ENCODE results near the gene NPTN. TPM values are rescaled to one million over a fixed set of nuclear protein-coding genes. Genes with fewer than 3 reads are reported as not detected.
"Not testable (repeated sequence)": the region's sequence is repeated elsewhere in the genome, so short reads cannot be mapped to it uniquely, and the experiment has no call there.

Gene NPTN
- total RNA-seq, 1 experiment from 2014 or later, result 190 TPM

- Mint-ChIP-seq H3K4me3 (ENCODE audit: low read depth, unreplicated experiment) (no peak overlapping the region), H3K27ac (ENCODE audit: unreplicated experiment) (no peak overlapping the region), H3K36me3 (ENCODE audit: insufficient read depth, unreplicated experiment) (no peaks in the 10 kb centered on the region), H3K9me3 (ENCODE audit: low read depth, unreplicated experiment) (no peaks in the 10 kb centered on the region), H3K4me1 (ENCODE audit: low read depth, unreplicated experiment) (no peaks in the 10 kb centered on the region), H3K27me3 (ENCODE audit: unreplicated experiment) (no peaks in the 10 kb centered on the region)
- no peak for DNase-seq
- no peak for TF ChIP-seq CTCF (IDR thresholded peaks at IDR 0.05; ENCODE audit: unreplicated experiment)
- no TSS peak for BruUV-seq (replicated peaks)
- CTCF ChIA-PET, result interaction anchor here (1.3 kb wide), 1 partner anchor 10 kb away, joined by 3 read pairs; no protein-coding TSS in a partner anchor
- intact Hi-C loops (cut with micrococcal nuclease; ENCODE audit: unreplicated experiment), result no loop called here
Observed at GRCh38 chr15:73550190-73550589, 83.0 kb downstream of the NPTN start.

- H3K27ac Mint-ChIP-seq (ENCODE audit: unreplicated experiment); intact Hi-C loops (cut with micrococcal nuclease; ENCODE audit: unreplicated experiment); H3K9me3 Mint-ChIP-seq (ENCODE audit: low read depth, unreplicated experiment); H3K36me3 Mint-ChIP-seq (ENCODE audit: insufficient read depth, unreplicated experiment); H3K27me3 Mint-ChIP-seq (ENCODE audit: unreplicated experiment); DNase-seq; H3K4me3 Mint-ChIP-seq (ENCODE audit: low read depth, unreplicated experiment); H3K4me1 Mint-ChIP-seq (ENCODE audit: low read depth, unreplicated experiment); CTCF ChIA-PET; BruUV-seq (replicated peaks): not testable (repeated sequence)
Observed at GRCh38 chr15:73548925-73549324, 84.3 kb downstream of the NPTN start.

- Mint-ChIP-seq H3K27ac (ENCODE audit: unreplicated experiment) (no peak overlapping the region), H3K27me3 (ENCODE audit: unreplicated experiment) (no peaks in the 10 kb centered on the region), H3K4me3 (ENCODE audit: low read depth, unreplicated experiment) (no peak overlapping the region), H3K4me1 (ENCODE audit: low read depth, unreplicated experiment) (peaks cover 13% of the 10 kb centered on the region), H3K36me3 (ENCODE audit: insufficient read depth, unreplicated experiment) (no peaks in the 10 kb centered on the region), H3K9me3 (ENCODE audit: low read depth, unreplicated experiment) (no peaks in the 10 kb centered on the region)
- TF ChIP-seq CTCF (IDR thresholded peaks at IDR 0.05; ENCODE audit: unreplicated experiment), result no peak
- no peak for DNase-seq
- intact Hi-C loops (cut with micrococcal nuclease; ENCODE audit: unreplicated experiment), result loop anchor here (5.0 kb wide), 1 partner anchor 234 kb away; no protein-coding TSS in a partner anchor
- BruUV-seq (replicated peaks), result no TSS peak
- CTCF ChIA-PET, result no interaction called here
Observed at GRCh38 chr15:73541479-73541878, 91.7 kb downstream of the NPTN start.

GRCh38 chr15:73540161-73540560, 93.0 kb downstream of the NPTN start:
- Mint-ChIP-seq H3K27ac (ENCODE audit: unreplicated experiment) (no peak overlapping the region), H3K27me3 (ENCODE audit: unreplicated experiment) (no peaks in the 10 kb centered on the region), H3K4me3 (ENCODE audit: low read depth, unreplicated experiment) (no peak overlapping the region), H3K4me1 (ENCODE audit: low read depth, unreplicated experiment) (peaks cover 13% of the 10 kb centered on the region), H3K36me3 (ENCODE audit: insufficient read depth, unreplicated experiment) (no peaks in the 10 kb centered on the region), H3K9me3 (ENCODE audit: low read depth, unreplicated experiment) (no peaks in the 10 kb centered on the region)
- CTCF ChIA-PET, result interaction anchor here (0.7 kb wide), 1 partner anchor 10 kb away, joined by 3 read pairs; no protein-coding TSS in a partner anchor
- intact Hi-C loops (cut with micrococcal nuclease; ENCODE audit: unreplicated experiment), result loop anchor here (5.0 kb wide), 1 partner anchor 233 kb away; no protein-coding TSS in a partner anchor
- BruUV-seq (replicated peaks), result no TSS peak
- no peak for TF ChIP-seq CTCF (IDR thresholded peaks at IDR 0.05; ENCODE audit: unreplicated experiment)
- DNase-seq, result no peak
